DMS153 (cell line): ENCODE measurements around the gene BAZ1A.
"Not testable (repeated sequence)": the region's sequence is repeated elsewhere in the genome, so short reads cannot be mapped to it uniquely, and the experiment has no call there.

Experiments
- DNase-seq: peaks from one replicate; lab custom pipeline; 2025; lab: John Stamatoyannopoulos, UW

BAZ1A gene

GRCh38 chr14:34858765-34859164, 16.4 kb downstream of the BAZ1A start:
- DNase-seq: no peak

- DNase-seq: no peak
Measured at GRCh38 chr14:34857689-34858449, 17.3 kb downstream of the BAZ1A start.

- no peak for DNase-seq
Measured at GRCh38 chr14:34853041-34853440, 22.1 kb downstream of the BAZ1A start.

- no peak for DNase-seq
Measured at GRCh38 chr14:34851395-34851794, 23.8 kb downstream of the BAZ1A start.

GRCh38 chr14:34845869-34846268, 29.3 kb downstream of the BAZ1A start:
- no peak for DNase-seq

- DNase-seq: no peak
Measured at GRCh38 chr14:34843011-34843554, 32.1 kb downstream of the BAZ1A start.

- no peak for DNase-seq
Measured at GRCh38 chr14:34837801-34838322, 37.3 kb downstream of the BAZ1A start.

GRCh38 chr14:34835312-34835711, 39.8 kb downstream of the BAZ1A start:
- DNase-seq: no peak

GRCh38 chr14:34833549-34834523, 41.3 kb downstream of the BAZ1A start:
- no peak for DNase-seq

GRCh38 chr14:34826661-34827060, 48.5 kb downstream of the BAZ1A start:
- DNase-seq: no peak

- DNase-seq: no peak
Measured at GRCh38 chr14:34824826-34825225, 50.3 kb downstream of the BAZ1A start.

GRCh38 chr14:34824256-34824655, 50.9 kb downstream of the BAZ1A start:
- no peak for DNase-seq

GRCh38 chr14:34817768-34818167, 57.4 kb downstream of the BAZ1A start:
- DNase-seq: no peak

GRCh38 chr14:34810028-34810427, 65.1 kb downstream of the BAZ1A start:
- DNase-seq: no peak

GRCh38 chr14:34806257-34806656, 68.9 kb downstream of the BAZ1A start:
- no peak for DNase-seq

GRCh38 chr14:34804933-34805332, 70.2 kb downstream of the BAZ1A start:
- DNase-seq: no peak

- not testable (repeated sequence) for DNase-seq
Measured at GRCh38 chr14:34798861-34799260, 76.3 kb downstream of the BAZ1A start.

- no peak for DNase-seq
Measured at GRCh38 chr14:34797747-34798583, 77.2 kb downstream of the BAZ1A start.

- no peak for DNase-seq
Measured at GRCh38 chr14:34796902-34797301, 78.3 kb downstream of the BAZ1A start.

- no peak for DNase-seq
Measured at GRCh38 chr14:34794941-34795340, 80.2 kb downstream of the BAZ1A start.

GRCh38 chr14:34794217-34794616, 80.9 kb downstream of the BAZ1A start:
- DNase-seq: no peak

- DNase-seq: no peak
Measured at GRCh38 chr14:34792598-34792997, 82.6 kb downstream of the BAZ1A start.
